IMR-90 (cell line): ENCODE data around the gene INSL6. TPM values are rescaled to one million over a fixed set of nuclear protein-coding genes. Genes with fewer than 3 reads are reported as not detected.

Experiments used
- ATAC-seq: fragments of 200-7000 bp; cut with Tn5 transposase; 2 replicates; pipeline ENCODE4 v1.9.1; 2020; ENCODE audit warnings: low read depth, mild to moderate bottlenecking, moderate library complexity
- BruUV-seq: library from RNA; stranded (reverse); fragments of 400-500 nt; replicated peaks from 2 replicates; lab custom pipeline; 2021; lab: Mats Ljungman, UMichigan
- CTCF ChIA-PET: fragments of 300-600 bp; formaldehyde crosslinking; extraction: SDS; loops from one replicate; lab custom pipeline; 2021; ENCODE audit warnings: antibody characterized with exemption; lab: Yijun Ruan, JAX
- POLR2A ChIA-PET: fragments of 300-600 bp; sonication (Branson Sonifier 250); formaldehyde crosslinking; loops from one replicate; lab custom pipeline; 2022; ENCODE audit warnings: antibody characterized with exemption; ENCODE audit not compliant: unreplicated experiment; lab: Charles Lee
- DNase-seq: peaks from one replicate; pipeline ENCODE4 v3.0.0; 2013
- H2AFZ ChIP-seq: replicated peaks from 2 replicates; pipeline ENCODE3; 2013; ENCODE audit warnings: low read length, mild to moderate bottlenecking; ENCODE audit not compliant: poor library complexity
- H2AK5ac ChIP-seq: 2 replicates; pipeline ENCODE4 v1.6.1; 2013; ENCODE audit warnings: low read depth, low read length, inconsistent platforms
- H2AK9ac ChIP-seq: replicated peaks from 2 replicates; pipeline ENCODE3; 2013; ENCODE audit warnings: mild to moderate bottlenecking, low read depth, low read length, moderate library complexity; ENCODE audit not compliant: poor library complexity
- H2BK120ac ChIP-seq: 2 replicates; pipeline ENCODE4 v1.6.1; 2013; ENCODE audit warnings: low read depth, low read length, inconsistent platforms
- H2BK15ac ChIP-seq: 3 replicates; pipeline ENCODE4 v1.6.1; 2013; ENCODE audit warnings: low read depth, low read length, inconsistent platforms
- H2BK20ac ChIP-seq: 2 replicates; pipeline ENCODE4 v1.6.1; 2013; ENCODE audit warnings: low read depth, mild to moderate bottlenecking, inconsistent platforms, low read length, moderate library complexity
- H2BK5ac ChIP-seq: 2 replicates; pipeline ENCODE4 v1.6.1; 2013; ENCODE audit warnings: mild to moderate bottlenecking, low read depth, low read length, inconsistent platforms; ENCODE audit not compliant: poor library complexity, severe bottlenecking
- H3K14ac ChIP-seq: replicated peaks from 2 replicates; pipeline ENCODE4 v1.6.1; 2013; ENCODE audit warnings: low read depth, low read length, inconsistent platforms
- H3K18ac ChIP-seq: 2 replicates; pipeline ENCODE4 v1.6.1; 2013; ENCODE audit warnings: low read depth, low read length, control low read depth
- H3K23ac ChIP-seq: 2 replicates; pipeline ENCODE4 v1.6.1; 2013; ENCODE audit warnings: low read depth, low read length, inconsistent platforms
- H3K27ac ChIP-seq: 2 replicates; pipeline ENCODE4 v1.5.1; 2013; ENCODE audit warnings: mild to moderate bottlenecking, control low read depth, low read length; ENCODE audit not compliant: insufficient read depth
- H3K27me3 ChIP-seq: 2 replicates; pipeline ENCODE4 v1.6.1; 2013; ENCODE audit warnings: low read length; ENCODE audit not compliant: control insufficient read depth, insufficient read depth
- H3K36me3 ChIP-seq: 2 replicates; pipeline ENCODE4 v1.6.1; 2013; ENCODE audit warnings: low read length, mixed read lengths; ENCODE audit not compliant: control insufficient read depth, insufficient read depth
- H3K4ac ChIP-seq: 2 replicates; pipeline ENCODE4 v1.6.1; 2013; ENCODE audit warnings: low read depth, low read length, inconsistent platforms
- H3K4me1 ChIP-seq: 2 replicates; pipeline ENCODE4 v1.6.1; 2013; ENCODE audit warnings: low read length, mixed read lengths; ENCODE audit not compliant: control insufficient read depth, insufficient read depth
- H3K4me2 ChIP-seq: 2 replicates; pipeline ENCODE4 v1.6.1; 2013; ENCODE audit warnings: low read depth, mild to moderate bottlenecking, control low read depth, low read length, moderate library complexity
- H3K4me3 ChIP-seq: 2 replicates; pipeline ENCODE4 v1.5.1; 2013; ENCODE audit warnings: low read depth, mild to moderate bottlenecking, control low read depth, low read length, moderate library complexity; ENCODE audit not compliant: insufficient read depth
- H3K56ac ChIP-seq: 2 replicates; pipeline ENCODE4 v1.6.1; 2013; ENCODE audit warnings: low read length, inconsistent platforms; ENCODE audit not compliant: insufficient read depth; ENCODE audit errors: extremely low read depth
- H3K79me1 ChIP-seq, 2 experiments: 2 replicates each; pipeline ENCODE4 v1.6.1; 2013; ENCODE audit warnings: low read length in 2 of 2, inconsistent platforms in 1 of 2, low read depth in 1 of 2
- H3K9ac ChIP-seq: 2 replicates; pipeline ENCODE4 v1.6.1; 2013; ENCODE audit warnings: low read depth, low read length, control low read depth
- H3K9me1 ChIP-seq: 2 replicates; pipeline ENCODE4 v1.6.1; 2013; ENCODE audit warnings: low read length, inconsistent platforms; ENCODE audit not compliant: insufficient read depth
- H3K9me3 ChIP-seq: 2 replicates; pipeline ENCODE4 v1.6.1; 2013; ENCODE audit warnings: low read length; ENCODE audit not compliant: control insufficient read depth, insufficient read depth
- H4K20me1 ChIP-seq: 2 replicates; pipeline ENCODE4 v1.6.1; 2013; ENCODE audit warnings: low read length, inconsistent platforms; ENCODE audit not compliant: insufficient read depth
- H4K5ac ChIP-seq: 2 replicates; pipeline ENCODE4 v1.6.1; 2013; ENCODE audit warnings: mild to moderate bottlenecking, low read depth, low read length, control low read depth
- H4K8ac ChIP-seq, 2 experiments: 2 replicates each; pipeline ENCODE4 v1.6.1; 2013; ENCODE audit warnings: low read depth in 2 of 2, low read length in 2 of 2, control low read depth in 1 of 2, inconsistent platforms in 1 of 2
- H4K91ac ChIP-seq: 2 replicates; pipeline ENCODE4 v1.6.1; 2013; ENCODE audit warnings: low read depth, low read length, inconsistent platforms; ENCODE audit not compliant: insufficient read depth
- BHLHE40 ChIP-seq: fragments of 150-350 bp; IDR thresholded peaks from 2 replicates; pipeline ENCODE4 v1.6.1; 2016; ENCODE audit warnings: mild to moderate bottlenecking, low read depth, low read length
- CEBPB ChIP-seq: IDR thresholded peaks from 2 replicates; pipeline ENCODE4 v1.6.1; 2012; ENCODE audit warnings: low read depth, low read length, improper control_type of control experiment
- CHD1 ChIP-seq: IDR thresholded peaks from 2 replicates; pipeline ENCODE4 v1.6.1; 2012; ENCODE audit warnings: low read depth, low read length, improper control_type of control experiment
- FOS ChIP-seq: fragments of 150-350 bp; IDR thresholded peaks from 2 replicates; pipeline ENCODE4 v1.6.1; 2016; ENCODE audit warnings: low read depth, low read length
- MAFK ChIP-seq: IDR thresholded peaks from 2 replicates; pipeline ENCODE4 v1.6.1; 2012; ENCODE audit warnings: low read depth, low read length, improper control_type of control experiment
- MAZ ChIP-seq: IDR thresholded peaks from 2 replicates; pipeline ENCODE4 v1.6.1; 2012; ENCODE audit warnings: low read depth, mild to moderate bottlenecking, low read length, improper control_type of control experiment, moderate library complexity, borderline replicate concordance
- MXI1 ChIP-seq: IDR thresholded peaks from 2 replicates; pipeline ENCODE4 v1.6.1; 2012; ENCODE audit warnings: low read depth, mild to moderate bottlenecking, low read length, moderate library complexity, borderline replicate concordance
- NFE2L2 ChIP-seq: fragments of 150-350 bp; IDR thresholded peaks from 2 replicates; pipeline ENCODE4 v1.6.1; 2016; ENCODE audit warnings: low read depth, mild to moderate bottlenecking, low read length
- POLR2A ChIP-seq: IDR thresholded peaks from 2 replicates; pipeline ENCODE4 v1.6.1; 2012; ENCODE audit warnings: mild to moderate bottlenecking, low read depth, low read length
- RAD21 ChIP-seq: IDR thresholded peaks from 2 replicates; pipeline ENCODE4 v1.6.1; 2012; ENCODE audit warnings: low read length, improper control_type of control experiment
- RCOR1 ChIP-seq: IDR thresholded peaks from 2 replicates; pipeline ENCODE4 v1.6.1; 2012; ENCODE audit warnings: mild to moderate bottlenecking, low read length, improper control_type of control experiment; ENCODE audit not compliant: insufficient replicate concordance
- RFX5 ChIP-seq: IDR thresholded peaks from 2 replicates; pipeline ENCODE4 v1.8.0; 2012; ENCODE audit warnings: low read depth, mild to moderate bottlenecking, low read length, moderate library complexity
- SMC3 ChIP-seq: fragments of 150-350 bp; IDR thresholded peaks from 2 replicates; pipeline ENCODE4 v1.6.1; 2016; ENCODE audit warnings: low read depth, mild to moderate bottlenecking, antibody characterized with exemption, low read length, moderate library complexity
- WGBS, 2 experiments: methylation state at CpG; one replicate each; pipeline versions ENCODE4 v1.1.5 to v1.1.7; 2013; ENCODE audit warnings: missing lambda C conversion rate in 2 of 2; ENCODE audit not compliant: insufficient read length in 1 of 2; ENCODE audit errors: extremely low coverage in 2 of 2; 5-methylcytosine and 5-hydroxymethylcytosine counted together
- dilution Hi-C: fragments of 300-500 bp; cut with HindIII; formaldehyde crosslinking; loops from one replicate; pipeline ENCODE4 v1.14.3; 2018; ENCODE audit warnings: low sequenced_read_pairs; ENCODE audit not compliant: unreplicated experiment
- in situ Hi-C: fragments of 300-500 bp; cut with MboI; formaldehyde crosslinking; loops from 3 replicates; pipeline ENCODE4 v1.14.3; 2019; ENCODE audit warnings: low sequenced_read_pairs, inconsistent platforms, mixed read lengths
- intact Hi-C: fragments of 100-400 bp; cut with micrococcal nuclease; formaldehyde crosslinking; loops from 2 replicates; pipeline ENCODE4 v1.10.0; 2022
- polyA plus RNA-seq, 3 experiments: library from polyadenylated mRNA; depleted of rRNA; stranded (reverse); fragments of >200 nt; gene quantifications; 2 replicates each; pipeline ENCODE4 v1.2.3, GENCODE V29; 2012; ENCODE audit warnings: low replicate concordance in 1 of 3
- total RNA-seq: library from RNA; depleted of rRNA; stranded (reverse); fragments of >200 nt; gene quantifications from 2 replicates; pipeline ENCODE4 v1.2.3, GENCODE V29; 2012
- TF ChIP-seq, protein P1 (sequence below): conservative IDR thresholded peaks from 2 replicates; pipeline ENCODE4 v1.5.1; 2012; ENCODE audit warnings: mild to moderate bottlenecking, low read depth, low read length, improper control_type of control experiment
- TF ChIP-seq, protein P2 (sequence below): fragments of 150-350 bp; IDR thresholded peaks from 2 replicates; pipeline ENCODE4 v1.6.1; 2016; ENCODE audit warnings: low read depth, mild to moderate bottlenecking, low read length, moderate library complexity, borderline replicate concordance
- TF ChIP-seq, protein P3 (sequence below): fragments of 150-350 bp; IDR thresholded peaks from 2 replicates; pipeline ENCODE4 v1.6.1; 2017; ENCODE audit warnings: mild to moderate bottlenecking, antibody characterized with exemption, low read length, low read depth

The INSL6 gene
- total and polyA plus RNA-seq, 2 of the 4 experiments (the other 2 are of a cell fraction), result not detected

DNA sequence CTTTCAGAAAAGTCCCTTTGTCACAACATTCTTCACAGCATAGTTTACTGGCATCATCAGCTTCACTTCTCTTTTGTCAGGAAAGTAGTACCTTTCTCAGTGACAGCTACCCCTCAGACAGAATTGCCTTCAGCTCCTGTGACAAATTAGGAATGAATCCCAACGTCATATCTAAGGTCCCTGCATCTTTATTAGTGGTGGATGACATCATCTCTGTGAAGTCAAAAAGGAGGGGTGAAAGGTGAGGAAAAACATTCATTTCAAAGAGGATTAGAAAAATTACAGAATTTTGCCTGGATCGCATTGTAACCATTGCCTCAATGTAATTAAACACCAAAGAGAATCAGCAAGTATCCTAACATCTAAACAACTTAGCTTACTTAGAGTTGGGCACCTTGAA lies 7.9 kb upstream of the INSL6 start:
- no peak overlapping the region for H2BK20ac ChIP-seq
- H4K8ac ChIP-seq, result no peak overlapping the region
- no TSS peak for BruUV-seq
- H2BK120ac ChIP-seq, result no peak overlapping the region
- dilution Hi-C loops (no loop called here), in situ Hi-C loops (loop anchor here (25.0 kb wide), 1 partner anchor 431 kb away; no protein-coding TSS in a partner anchor), intact Hi-C loops (no loop called here)
- no peak overlapping the region for H3K4me3 ChIP-seq
- H3K18ac ChIP-seq, result no peak overlapping the region
- no peaks in the 10 kb centered on the region for H3K9me3 ChIP-seq
- H2BK15ac ChIP-seq, result no peak overlapping the region
- no peak for DNase-seq
- H2AFZ ChIP-seq, result no peak overlapping the region
- no peak overlapping the region for H3K4ac ChIP-seq
- no peak overlapping the region for H3K23ac ChIP-seq
- no peaks in the 10 kb centered on the region for H3K4me1 ChIP-seq
- H4K5ac ChIP-seq, result no peak overlapping the region
- no peak overlapping the region for H2AK9ac ChIP-seq
- no peaks in the 10 kb centered on the region for H3K36me3 ChIP-seq
- H3K14ac ChIP-seq, result no peak overlapping the region
- ChIA-PET CTCF (no interaction called here), POLR2A (no interaction called here)
- H3K9me1 ChIP-seq, result no peaks in the 10 kb centered on the region
- H3K4me2 ChIP-seq, result no peak overlapping the region
- H3K79me1 ChIP-seq, result no peaks in the 10 kb centered on the region
- H3K9ac ChIP-seq, result no peak overlapping the region
- no CpG with 5 or more reads among the region's 2 CpGs for WGBS, 2 experiments
- H3K27ac ChIP-seq, result no peak overlapping the region
- no peak overlapping the region for H4K91ac ChIP-seq
- TF ChIP-seq RFX5 (no peak), POLR2A (no peak), NFE2L2 (no peak), RCOR1 (no peak), BHLHE40 (no peak), MXI1 (no peak), CHD1 (no peak), MAFK (no peak), RAD21 (no peak), FOS (no peak), MAZ (no peak), CEBPB (no peak), SMC3 (no peak)
- TF ChIP-seq, protein P1, sequence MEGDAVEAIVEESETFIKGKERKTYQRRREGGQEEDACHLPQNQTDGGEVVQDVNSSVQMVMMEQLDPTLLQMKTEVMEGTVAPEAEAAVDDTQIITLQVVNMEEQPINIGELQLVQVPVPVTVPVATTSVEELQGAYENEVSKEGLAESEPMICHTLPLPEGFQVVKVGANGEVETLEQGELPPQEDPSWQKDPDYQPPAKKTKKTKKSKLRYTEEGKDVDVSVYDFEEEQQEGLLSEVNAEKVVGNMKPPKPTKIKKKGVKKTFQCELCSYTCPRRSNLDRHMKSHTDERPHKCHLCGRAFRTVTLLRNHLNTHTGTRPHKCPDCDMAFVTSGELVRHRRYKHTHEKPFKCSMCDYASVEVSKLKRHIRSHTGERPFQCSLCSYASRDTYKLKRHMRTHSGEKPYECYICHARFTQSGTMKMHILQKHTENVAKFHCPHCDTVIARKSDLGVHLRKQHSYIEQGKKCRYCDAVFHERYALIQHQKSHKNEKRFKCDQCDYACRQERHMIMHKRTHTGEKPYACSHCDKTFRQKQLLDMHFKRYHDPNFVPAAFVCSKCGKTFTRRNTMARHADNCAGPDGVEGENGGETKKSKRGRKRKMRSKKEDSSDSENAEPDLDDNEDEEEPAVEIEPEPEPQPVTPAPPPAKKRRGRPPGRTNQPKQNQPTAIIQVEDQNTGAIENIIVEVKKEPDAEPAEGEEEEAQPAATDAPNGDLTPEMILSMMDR, result no peak
- TF ChIP-seq, protein P2, sequence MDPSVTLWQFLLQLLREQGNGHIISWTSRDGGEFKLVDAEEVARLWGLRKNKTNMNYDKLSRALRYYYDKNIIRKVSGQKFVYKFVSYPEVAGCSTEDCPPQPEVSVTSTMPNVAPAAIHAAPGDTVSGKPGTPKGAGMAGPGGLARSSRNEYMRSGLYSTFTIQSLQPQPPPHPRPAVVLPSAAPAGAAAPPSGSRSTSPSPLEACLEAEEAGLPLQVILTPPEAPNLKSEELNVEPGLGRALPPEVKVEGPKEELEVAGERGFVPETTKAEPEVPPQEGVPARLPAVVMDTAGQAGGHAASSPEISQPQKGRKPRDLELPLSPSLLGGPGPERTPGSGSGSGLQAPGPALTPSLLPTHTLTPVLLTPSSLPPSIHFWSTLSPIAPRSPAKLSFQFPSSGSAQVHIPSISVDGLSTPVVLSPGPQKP, result no peak
- TF ChIP-seq, protein P3, sequence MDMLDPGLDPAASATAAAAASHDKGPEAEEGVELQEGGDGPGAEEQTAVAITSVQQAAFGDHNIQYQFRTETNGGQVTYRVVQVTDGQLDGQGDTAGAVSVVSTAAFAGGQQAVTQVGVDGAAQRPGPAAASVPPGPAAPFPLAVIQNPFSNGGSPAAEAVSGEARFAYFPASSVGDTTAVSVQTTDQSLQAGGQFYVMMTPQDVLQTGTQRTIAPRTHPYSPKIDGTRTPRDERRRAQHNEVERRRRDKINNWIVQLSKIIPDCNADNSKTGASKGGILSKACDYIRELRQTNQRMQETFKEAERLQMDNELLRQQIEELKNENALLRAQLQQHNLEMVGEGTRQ, result no peak
- H3K56ac ChIP-seq, result no peak overlapping the region
- no peak for ATAC-seq
- H2BK5ac ChIP-seq, result no peak overlapping the region
- H2AK5ac ChIP-seq, result no peak overlapping the region
- no peaks in the 10 kb centered on the region for H4K20me1 ChIP-seq
- H3K27me3 ChIP-seq, result peaks cover 15% of the 10 kb centered on the region
